ENCODE data around the gene GALNS.

GRCh38 chr16:88780142-88781062 is 76.3 kb downstream of the GALNS start:
- TF ChIP-seq POLR2A (IDR thresholded peaks at IDR 0.05; ENCODE audit: insufficient read depth in 1 of 2, low read depth in 2 of 2, low read length in 2 of 2) (no peak), ZNF317 (CRISPR knock-in tag; IDR thresholded peaks at IDR 0.05) (no peak), SIN3A (IDR thresholded peaks at IDR 0.05; ENCODE audit: borderline replicate concordance, low read depth, low read length) (no peak)
- TF ChIP-seq, protein P1, sequence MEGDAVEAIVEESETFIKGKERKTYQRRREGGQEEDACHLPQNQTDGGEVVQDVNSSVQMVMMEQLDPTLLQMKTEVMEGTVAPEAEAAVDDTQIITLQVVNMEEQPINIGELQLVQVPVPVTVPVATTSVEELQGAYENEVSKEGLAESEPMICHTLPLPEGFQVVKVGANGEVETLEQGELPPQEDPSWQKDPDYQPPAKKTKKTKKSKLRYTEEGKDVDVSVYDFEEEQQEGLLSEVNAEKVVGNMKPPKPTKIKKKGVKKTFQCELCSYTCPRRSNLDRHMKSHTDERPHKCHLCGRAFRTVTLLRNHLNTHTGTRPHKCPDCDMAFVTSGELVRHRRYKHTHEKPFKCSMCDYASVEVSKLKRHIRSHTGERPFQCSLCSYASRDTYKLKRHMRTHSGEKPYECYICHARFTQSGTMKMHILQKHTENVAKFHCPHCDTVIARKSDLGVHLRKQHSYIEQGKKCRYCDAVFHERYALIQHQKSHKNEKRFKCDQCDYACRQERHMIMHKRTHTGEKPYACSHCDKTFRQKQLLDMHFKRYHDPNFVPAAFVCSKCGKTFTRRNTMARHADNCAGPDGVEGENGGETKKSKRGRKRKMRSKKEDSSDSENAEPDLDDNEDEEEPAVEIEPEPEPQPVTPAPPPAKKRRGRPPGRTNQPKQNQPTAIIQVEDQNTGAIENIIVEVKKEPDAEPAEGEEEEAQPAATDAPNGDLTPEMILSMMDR (CRISPR knock-in tag; IDR thresholded peaks at IDR 0.05), result no peak
- TF ChIP-seq, protein P2, sequence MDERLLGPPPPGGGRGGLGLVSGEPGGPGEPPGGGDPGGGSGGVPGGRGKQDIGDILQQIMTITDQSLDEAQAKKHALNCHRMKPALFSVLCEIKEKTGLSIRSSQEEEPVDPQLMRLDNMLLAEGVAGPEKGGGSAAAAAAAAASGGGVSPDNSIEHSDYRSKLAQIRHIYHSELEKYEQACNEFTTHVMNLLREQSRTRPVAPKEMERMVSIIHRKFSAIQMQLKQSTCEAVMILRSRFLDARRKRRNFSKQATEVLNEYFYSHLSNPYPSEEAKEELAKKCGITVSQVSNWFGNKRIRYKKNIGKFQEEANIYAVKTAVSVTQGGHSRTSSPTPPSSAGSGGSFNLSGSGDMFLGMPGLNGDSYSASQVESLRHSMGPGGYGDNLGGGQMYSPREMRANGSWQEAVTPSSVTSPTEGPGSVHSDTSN (CRISPR knock-in tag; IDR thresholded peaks at IDR 0.05), result no peak
